ENCODE results near the gene TSPAN9. TPM values are rescaled to one million over a fixed set of nuclear protein-coding genes. Genes with fewer than 3 reads are reported as not detected.

The TSPAN9 gene
- total RNA-seq, 1 donor, result 13.0 TPM

DNA sequence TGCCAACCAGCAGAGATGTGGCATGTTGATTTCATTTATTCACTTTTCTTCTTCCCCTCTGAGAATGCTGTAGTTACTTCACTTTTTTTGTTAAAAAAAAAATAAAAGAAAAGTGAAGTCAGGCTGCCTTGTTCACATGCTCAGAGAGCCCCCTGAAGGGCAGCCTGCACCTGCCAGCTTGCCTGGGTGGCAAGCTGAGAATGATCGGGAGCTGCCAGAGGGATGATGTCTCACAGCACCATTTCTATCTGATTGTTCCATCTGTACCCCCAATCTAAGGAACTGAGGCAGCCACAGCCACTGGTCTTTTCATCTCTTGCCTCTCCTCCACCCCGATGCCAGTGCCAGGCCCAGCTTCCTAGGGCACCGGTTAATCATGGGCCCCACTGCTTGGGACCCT is 118.2 kb downstream of the TSPAN9 start:
- Histone ChIP-seq H3K27ac (ENCODE audit: low read depth, low read length) (no peak overlapping the region), H4K20me1 (ENCODE audit: insufficient read depth, low read length) (peaks cover 43% of the 10 kb centered on the region), H3K36me3 (ENCODE audit: insufficient read depth, low read length) (no peaks in the 10 kb centered on the region), H3K4me2 (ENCODE audit: insufficient read depth, low read length) (no peak overlapping the region), H3K79me2 (ENCODE audit: insufficient read depth, low read length) (no peaks in the 10 kb centered on the region), H3K4me3 (ENCODE audit: insufficient read depth, low read length) (no peak overlapping the region), H3K27me3 (ENCODE audit: insufficient read depth, low read length) (peaks cover 62% of the 10 kb centered on the region), H3K9me3 (ENCODE audit: low read depth, low read length) (no peaks in the 10 kb centered on the region), H2AFZ (ENCODE audit: low read length) (no peak overlapping the region), H3K4me1 (ENCODE audit: insufficient read depth, low read length) (no peaks in the 10 kb centered on the region)
- TF ChIP-seq, protein P1, sequence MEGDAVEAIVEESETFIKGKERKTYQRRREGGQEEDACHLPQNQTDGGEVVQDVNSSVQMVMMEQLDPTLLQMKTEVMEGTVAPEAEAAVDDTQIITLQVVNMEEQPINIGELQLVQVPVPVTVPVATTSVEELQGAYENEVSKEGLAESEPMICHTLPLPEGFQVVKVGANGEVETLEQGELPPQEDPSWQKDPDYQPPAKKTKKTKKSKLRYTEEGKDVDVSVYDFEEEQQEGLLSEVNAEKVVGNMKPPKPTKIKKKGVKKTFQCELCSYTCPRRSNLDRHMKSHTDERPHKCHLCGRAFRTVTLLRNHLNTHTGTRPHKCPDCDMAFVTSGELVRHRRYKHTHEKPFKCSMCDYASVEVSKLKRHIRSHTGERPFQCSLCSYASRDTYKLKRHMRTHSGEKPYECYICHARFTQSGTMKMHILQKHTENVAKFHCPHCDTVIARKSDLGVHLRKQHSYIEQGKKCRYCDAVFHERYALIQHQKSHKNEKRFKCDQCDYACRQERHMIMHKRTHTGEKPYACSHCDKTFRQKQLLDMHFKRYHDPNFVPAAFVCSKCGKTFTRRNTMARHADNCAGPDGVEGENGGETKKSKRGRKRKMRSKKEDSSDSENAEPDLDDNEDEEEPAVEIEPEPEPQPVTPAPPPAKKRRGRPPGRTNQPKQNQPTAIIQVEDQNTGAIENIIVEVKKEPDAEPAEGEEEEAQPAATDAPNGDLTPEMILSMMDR (IDR thresholded peaks at IDR 0.05; ENCODE audit: extremely low read depth, low read depth, low read length), result no peak
- DNase-seq (ENCODE audit: insufficient read length, low spot score, missing footprints), result peak; percentile 38

DNA sequence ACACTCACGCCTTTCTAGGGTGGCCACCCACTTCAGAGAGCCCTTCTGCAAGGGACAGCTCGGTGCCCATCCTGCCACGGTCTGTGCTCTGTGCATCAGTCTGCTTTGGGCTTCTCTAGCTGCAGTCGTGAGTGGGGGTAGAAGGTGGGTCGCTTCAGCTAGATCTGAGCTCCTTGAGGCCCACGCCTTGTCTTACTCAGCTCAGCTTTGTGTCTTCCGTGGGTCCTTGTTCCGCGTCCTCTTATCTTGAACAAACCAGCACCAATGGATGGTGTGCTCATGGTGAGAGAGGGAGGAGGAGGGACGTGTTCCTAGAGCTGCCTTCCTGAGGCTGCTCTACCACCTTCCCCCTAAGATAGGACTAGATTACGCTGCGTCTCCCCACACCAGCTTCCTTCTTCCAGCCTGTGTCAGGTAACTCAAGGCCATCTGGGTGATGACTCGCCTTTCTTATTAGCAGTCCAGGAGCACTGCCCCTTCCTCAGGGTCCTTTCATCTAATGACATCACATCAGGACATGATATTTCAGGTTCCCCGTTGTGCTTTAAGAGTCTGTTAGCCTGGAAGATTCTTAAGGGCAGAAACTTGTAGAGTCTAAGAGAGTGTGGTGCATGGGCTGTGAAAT is 118.8 kb downstream of the TSPAN9 start:
- H3K4me1 ChIP-seq (ENCODE audit: insufficient read depth, low read length), result no peaks in the 10 kb centered on the region
- DNase-seq (ENCODE audit: insufficient read length, low spot score, missing footprints), result peak; percentile 57
- no peaks in the 10 kb centered on the region for H3K9me3 ChIP-seq (ENCODE audit: low read depth, low read length)
- no peak overlapping the region for H3K4me2 ChIP-seq (ENCODE audit: insufficient read depth, low read length)
- H3K36me3 ChIP-seq (ENCODE audit: insufficient read depth, low read length), result no peaks in the 10 kb centered on the region
- no peak overlapping the region for H2AFZ ChIP-seq (ENCODE audit: low read length)
- peaks cover 65% of the 10 kb centered on the region for H3K27me3 ChIP-seq (ENCODE audit: insufficient read depth, low read length)
- no peak overlapping the region for H3K4me3 ChIP-seq (ENCODE audit: insufficient read depth, low read length)
- H4K20me1 ChIP-seq (ENCODE audit: insufficient read depth, low read length), result peaks cover 46% of the 10 kb centered on the region
- no peaks in the 10 kb centered on the region for H3K79me2 ChIP-seq (ENCODE audit: insufficient read depth, low read length)
- TF ChIP-seq, protein P1 (IDR thresholded peaks at IDR 0.05; ENCODE audit: extremely low read depth, low read depth, low read length), result no peak
- H3K27ac ChIP-seq (ENCODE audit: low read depth, low read length), result no peak overlapping the region

DNA sequence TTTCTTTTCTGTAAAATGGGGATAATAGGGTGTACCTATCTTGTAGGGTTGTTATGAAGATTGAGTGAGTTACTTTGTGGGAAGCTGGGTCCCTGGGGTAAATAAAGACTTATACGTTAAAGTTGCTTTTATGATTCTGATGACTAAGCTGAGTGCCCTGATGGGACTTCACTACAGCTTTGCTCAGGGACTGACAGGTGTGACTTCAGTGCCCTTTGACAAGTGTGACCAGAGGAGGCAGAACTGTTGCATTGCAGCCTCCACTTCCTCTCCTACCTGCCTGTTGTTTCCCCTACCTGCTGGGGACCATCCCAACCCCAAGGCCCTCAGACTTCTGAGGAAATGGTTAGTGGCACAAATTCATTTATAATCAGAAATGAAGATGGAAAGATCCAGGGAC is 119.3 kb downstream of the TSPAN9 start:
- no peaks in the 10 kb centered on the region for H3K9me3 ChIP-seq (ENCODE audit: low read depth, low read length)
- peaks cover 70% of the 10 kb centered on the region for H3K27me3 ChIP-seq (ENCODE audit: insufficient read depth, low read length)
- H3K27ac ChIP-seq (ENCODE audit: low read depth, low read length), result no peak overlapping the region
- no peak overlapping the region for H3K4me2 ChIP-seq (ENCODE audit: insufficient read depth, low read length)
- H3K4me1 ChIP-seq (ENCODE audit: insufficient read depth, low read length), result no peaks in the 10 kb centered on the region
- H4K20me1 ChIP-seq (ENCODE audit: insufficient read depth, low read length), result peaks cover 49% of the 10 kb centered on the region
- no peaks in the 10 kb centered on the region for H3K79me2 ChIP-seq (ENCODE audit: insufficient read depth, low read length)
- H2AFZ ChIP-seq (ENCODE audit: low read length), result no peak overlapping the region
- TF ChIP-seq, protein P1 (IDR thresholded peaks at IDR 0.05; ENCODE audit: extremely low read depth, low read depth, low read length), result no peak
- DNase-seq (ENCODE audit: insufficient read length, low spot score, missing footprints), result peak; percentile 84
- no peak overlapping the region for H3K4me3 ChIP-seq (ENCODE audit: insufficient read depth, low read length)
- no peaks in the 10 kb centered on the region for H3K36me3 ChIP-seq (ENCODE audit: insufficient read depth, low read length)

DNA sequence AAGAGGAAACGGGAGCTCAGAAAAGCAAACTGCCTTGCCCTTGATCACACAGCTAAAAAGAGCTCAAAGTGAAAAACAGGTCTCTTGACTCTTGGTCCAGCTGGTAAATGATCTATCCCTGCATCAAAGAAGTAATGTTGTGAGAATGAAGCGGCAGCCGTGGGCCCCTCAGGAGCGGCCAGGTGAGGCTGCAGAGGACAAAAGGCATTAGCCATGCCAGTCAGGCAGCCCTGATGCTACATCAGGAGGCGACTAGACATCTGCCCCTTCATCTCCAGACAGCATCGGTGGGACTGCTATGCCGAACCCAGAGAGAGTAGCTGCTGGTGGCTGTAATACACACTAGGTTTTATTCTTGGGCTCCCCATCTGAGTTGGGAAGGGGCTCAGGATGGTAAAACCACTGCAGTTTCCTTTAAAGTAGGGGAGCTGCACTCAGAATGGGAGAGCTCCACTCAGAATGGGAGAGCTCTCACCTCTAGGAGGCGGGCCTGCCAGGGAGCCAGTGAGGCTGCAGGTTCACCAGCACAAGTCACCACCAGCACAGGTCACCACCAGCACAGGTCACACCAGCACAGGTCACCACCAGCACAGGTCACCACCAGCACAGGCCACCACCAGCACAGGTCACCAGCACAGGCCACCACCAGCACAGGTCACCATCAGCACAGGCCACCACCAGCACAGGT is 120.1 kb downstream of the TSPAN9 start:
- H3K36me3 ChIP-seq (ENCODE audit: insufficient read depth, low read length), result no peaks in the 10 kb centered on the region
- no peaks in the 10 kb centered on the region for H3K9me3 ChIP-seq (ENCODE audit: low read depth, low read length)
- H3K4me1 ChIP-seq (ENCODE audit: insufficient read depth, low read length), result no peaks in the 10 kb centered on the region
- no peaks in the 10 kb centered on the region for H3K79me2 ChIP-seq (ENCODE audit: insufficient read depth, low read length)
- peak; percentile 23 for DNase-seq (ENCODE audit: insufficient read length, low spot score, missing footprints)
- TF ChIP-seq, protein P1 (IDR thresholded peaks at IDR 0.05; ENCODE audit: extremely low read depth, low read depth, low read length), result no peak
- H2AFZ ChIP-seq (ENCODE audit: low read length), result no peak overlapping the region
- no peak overlapping the region for H3K4me3 ChIP-seq (ENCODE audit: insufficient read depth, low read length)
- no peak overlapping the region for H3K4me2 ChIP-seq (ENCODE audit: insufficient read depth, low read length)
- no peak overlapping the region for H3K27ac ChIP-seq (ENCODE audit: low read depth, low read length)
- peaks cover 53% of the 10 kb centered on the region for H4K20me1 ChIP-seq (ENCODE audit: insufficient read depth, low read length)
- peaks cover 76% of the 10 kb centered on the region for H3K27me3 ChIP-seq (ENCODE audit: insufficient read depth, low read length)

Measured in osteoblast (primary cell).